Non-pigmented ciliary epithelial cell (primary cell): ENCODE results near the gene RBM24.
"Not testable (repeated sequence)": the region's sequence is repeated elsewhere in the genome, so short reads cannot be mapped to it uniquely, and the experiment has no call there.

Experiments used
- DNase-seq: peaks from one replicate; pipeline ENCODE4 v3.0.0-alpha.2; 2010; ENCODE audit warnings: low read depth

The RBM24 gene

GRCh38 chr6:17291778-17292177 lies 10.6 kb downstream of the RBM24 start:
- no peak for DNase-seq

GRCh38 chr6:17292600-17293133 lies 11.5 kb downstream of the RBM24 start:
- DNase-seq, result no peak

DNA sequence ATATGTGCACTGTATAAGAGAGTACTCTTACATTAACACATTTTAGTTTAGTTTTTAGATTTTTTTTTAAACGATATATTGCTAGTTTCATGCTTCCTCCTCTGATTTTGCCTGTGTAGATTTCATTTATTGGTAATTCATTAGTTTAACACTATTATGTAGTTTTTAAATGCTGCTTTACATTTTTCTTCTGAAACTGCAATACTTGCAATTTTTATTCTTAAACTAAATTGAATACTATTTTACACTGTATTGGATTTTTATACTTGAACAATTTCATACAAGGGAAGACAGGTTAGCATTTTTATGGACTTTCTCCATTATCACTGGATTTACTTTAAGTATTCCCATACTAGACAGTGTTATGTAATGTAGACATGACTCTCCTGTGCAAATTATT lies 12.2 kb downstream of the RBM24 start:
- no peak for DNase-seq

GRCh38 chr6:17297271-17298080 lies 16.3 kb downstream of the RBM24 start:
- no peak for DNase-seq

DNA sequence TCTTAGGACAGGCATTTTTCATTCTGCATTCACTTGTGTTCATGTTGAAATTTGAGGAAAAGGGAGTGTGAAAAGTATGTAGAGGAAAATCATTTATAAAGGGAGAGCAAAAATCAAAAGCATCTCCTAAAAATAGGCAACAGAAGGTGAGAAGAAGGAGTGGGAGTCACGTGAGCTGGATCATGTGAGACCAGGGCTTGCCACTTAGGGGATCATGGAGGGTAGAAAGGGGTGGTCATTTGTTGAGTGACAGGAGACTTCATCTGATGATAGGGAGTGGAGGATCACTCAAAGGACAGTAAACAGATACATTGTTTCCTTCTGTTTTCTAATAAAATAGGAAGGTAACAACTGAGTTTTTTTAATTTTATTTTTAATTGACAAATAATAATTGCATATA lies 17.1 kb downstream of the RBM24 start:
- DNase-seq, result no peak

GRCh38 chr6:17299222-17299621 lies 18.1 kb downstream of the RBM24 start:
- no peak for DNase-seq

DNA sequence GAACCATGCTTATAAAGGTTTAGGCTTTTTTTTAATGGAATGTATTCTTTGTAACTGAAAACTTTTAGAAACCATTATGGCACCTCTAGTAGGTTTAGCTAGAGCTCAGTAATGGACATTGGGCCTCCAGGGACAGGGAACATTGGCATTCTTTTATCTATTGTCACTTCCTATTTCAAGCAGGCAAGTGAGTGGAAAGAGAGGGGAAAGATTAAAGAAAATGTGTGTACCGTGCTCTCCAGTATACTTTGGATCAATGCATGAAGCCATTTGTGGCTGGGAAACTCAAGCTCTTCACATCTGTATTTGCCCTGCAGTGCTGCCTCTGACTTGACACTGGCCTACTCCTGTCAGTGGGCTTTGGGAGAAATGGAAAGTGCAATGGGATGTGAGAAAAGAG lies 18.6 kb downstream of the RBM24 start:
- DNase-seq, result no peak

DNA sequence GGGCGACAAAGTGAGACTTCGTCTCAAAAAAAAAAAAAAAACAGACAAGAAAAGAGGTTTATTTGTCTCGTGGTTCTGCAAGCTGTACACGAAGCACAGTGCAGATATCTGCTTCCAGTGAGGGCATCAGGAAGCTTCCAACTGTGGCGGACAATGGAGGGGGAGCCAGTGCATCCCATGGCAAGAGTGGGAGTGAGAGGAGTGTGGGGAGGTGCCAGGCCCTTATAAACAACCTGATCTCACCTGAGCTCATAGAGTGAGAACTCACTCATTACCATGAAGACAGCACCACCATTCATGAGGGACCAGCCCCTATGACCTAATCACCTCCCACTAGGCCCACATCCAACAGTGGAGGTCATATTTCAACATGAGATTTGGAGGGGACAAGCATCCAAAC lies 19.5 kb downstream of the RBM24 start:
- no peak for DNase-seq

- no peak for DNase-seq
Observed at GRCh38 chr6:17303444-17303843, 22.3 kb downstream of the RBM24 start.

- DNase-seq, result peak; percentile 49
Observed at GRCh38 chr6:17305219-17306001, 24.2 kb downstream of the RBM24 start.

GRCh38 chr6:17311595-17312311 lies 30.6 kb downstream of the RBM24 start:
- no peak for DNase-seq

DNA sequence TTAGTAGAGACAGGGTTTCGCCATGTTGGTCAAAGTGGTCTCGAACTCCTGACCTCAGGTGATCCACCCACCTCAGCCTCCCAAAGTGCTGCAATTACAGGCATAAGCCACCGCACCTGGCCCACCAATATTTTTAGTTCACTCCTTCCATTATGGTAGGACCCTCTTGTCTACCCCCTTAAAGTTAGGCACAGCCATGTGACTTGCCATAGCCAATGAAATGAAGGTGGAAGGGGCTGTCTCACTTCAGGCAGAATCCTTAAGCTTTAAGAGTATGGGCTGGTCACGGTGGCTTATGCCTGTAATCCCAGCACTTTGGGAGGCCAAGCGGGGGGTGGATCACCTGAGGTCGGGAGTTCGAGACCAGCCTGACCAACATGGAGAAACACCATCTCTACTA lies 32.1 kb downstream of the RBM24 start:
- not testable (repeated sequence) for DNase-seq

DNA sequence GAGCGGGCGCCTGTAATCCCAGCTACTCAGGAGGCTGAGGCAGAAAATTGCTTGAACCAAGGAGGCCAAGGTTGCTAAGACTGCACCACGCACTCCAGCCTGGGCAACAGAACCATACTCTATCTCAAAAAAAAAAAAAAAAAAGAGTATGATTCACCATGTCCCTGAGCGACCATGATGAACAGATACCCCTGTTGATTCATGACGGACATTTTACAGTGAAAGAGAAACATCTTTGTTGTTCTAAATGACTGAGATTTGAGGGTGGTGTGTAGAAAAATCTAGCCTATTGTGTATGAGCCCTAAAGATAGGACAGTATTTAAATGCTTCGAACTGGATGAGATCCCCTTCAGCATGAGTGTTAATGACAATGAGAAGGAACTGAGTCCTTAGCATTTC lies 32.8 kb downstream of the RBM24 start:
- no peak for DNase-seq

DNA sequence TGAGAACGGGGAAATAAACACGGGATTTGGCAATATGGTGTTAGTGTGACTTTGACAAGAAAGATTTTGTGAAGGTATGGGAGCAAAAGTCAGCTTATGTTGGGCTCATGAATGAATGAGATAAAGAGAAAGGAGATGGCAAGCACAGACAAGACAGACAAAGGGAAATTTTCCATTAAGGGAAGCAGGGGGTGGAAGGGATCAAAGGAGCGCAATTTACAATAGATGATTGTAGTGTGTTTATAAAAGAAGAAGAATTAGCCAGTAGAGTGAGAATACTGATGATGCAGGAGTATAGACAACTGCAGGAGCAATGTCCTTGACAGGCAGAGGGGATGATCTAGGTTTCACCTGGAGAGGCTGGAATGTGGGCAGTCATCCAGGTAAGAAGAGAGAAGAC lies 34.1 kb downstream of the RBM24 start:
- DNase-seq, result no peak

- DNase-seq, result no peak
Observed at GRCh38 chr6:17318435-17319165, 37.4 kb downstream of the RBM24 start.

GRCh38 chr6:17320266-17320665 lies 39.1 kb downstream of the RBM24 start:
- not testable (repeated sequence) for DNase-seq

DNA sequence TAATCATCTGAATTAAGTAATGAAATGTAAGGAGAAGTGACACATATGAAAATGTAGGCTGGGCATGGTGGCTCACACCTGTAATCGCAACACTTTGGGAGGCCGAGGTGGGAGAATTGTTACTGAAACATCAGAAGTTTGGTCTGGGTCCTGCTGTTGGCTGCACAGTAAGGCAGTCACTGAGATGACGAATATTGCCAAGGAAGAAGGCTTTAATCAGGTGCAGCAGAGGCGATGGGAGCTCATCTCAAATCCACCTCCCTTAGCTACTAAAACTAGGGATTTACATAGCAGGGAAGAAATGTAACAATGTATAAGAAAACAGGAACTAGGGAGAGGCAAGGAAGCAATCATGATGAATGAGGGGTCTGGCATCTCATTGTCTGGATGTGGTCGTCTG lies 50.1 kb downstream of the RBM24 start:
- no peak for DNase-seq

- DNase-seq, result peak; percentile 28
Observed at GRCh38 chr6:17334265-17334664, 53.1 kb downstream of the RBM24 start.

DNA sequence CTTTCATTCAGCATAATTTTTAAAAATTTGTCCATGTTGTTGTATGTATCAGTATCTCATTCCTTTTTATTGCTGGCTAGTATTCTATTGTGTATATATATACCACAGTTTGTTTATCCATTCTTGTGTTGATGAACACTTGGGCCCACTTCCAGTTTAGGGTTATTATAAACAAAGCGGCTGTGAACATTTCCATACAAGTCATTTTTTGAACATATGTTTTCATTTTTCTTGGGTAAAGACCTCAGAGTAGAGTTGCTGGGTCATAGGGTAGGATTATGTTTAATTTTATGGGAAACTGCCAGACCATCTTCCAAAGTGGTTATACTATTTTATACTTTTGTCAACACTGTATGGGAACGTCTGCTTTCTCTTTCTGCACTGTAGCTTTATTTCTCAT lies 55.3 kb downstream of the RBM24 start:
- peak; percentile 15 for DNase-seq

GRCh38 chr6:17339308-17339670 lies 58.1 kb downstream of the RBM24 start:
- DNase-seq, result no peak

DNA sequence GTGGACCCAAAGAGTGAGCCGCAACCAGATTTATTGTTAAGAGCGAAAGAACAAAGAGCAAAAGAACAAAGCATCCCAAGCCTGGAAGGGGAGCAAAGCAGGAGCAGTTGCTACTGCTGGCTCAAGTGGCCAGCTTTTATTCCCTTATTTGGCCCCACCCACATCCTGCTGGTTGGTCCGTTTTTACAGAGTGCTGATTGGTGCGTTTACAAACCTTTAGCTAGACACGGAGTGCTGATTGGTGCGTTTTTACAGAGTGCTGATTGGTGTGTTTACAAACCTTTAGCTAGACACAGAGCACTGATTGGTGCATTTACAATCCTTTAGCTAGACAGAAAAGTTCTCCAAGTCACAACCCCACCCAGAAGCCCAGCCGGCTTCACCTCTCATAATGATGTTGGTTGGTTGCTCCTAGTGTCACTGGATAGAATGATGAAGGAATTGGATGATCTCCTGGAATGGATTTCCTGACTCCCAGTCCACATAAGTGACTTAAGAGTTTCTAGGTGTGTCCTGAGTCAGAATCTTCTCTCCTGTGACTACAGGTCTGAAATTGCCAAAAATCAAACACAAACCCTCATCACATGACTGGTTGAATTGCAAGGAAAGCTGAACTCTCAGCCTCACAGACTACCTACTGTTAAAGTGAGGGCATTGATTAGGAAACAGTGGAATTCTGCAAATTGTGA lies 60.1 kb downstream of the RBM24 start:
- DNase-seq, result no peak
